MV-4-11 (cell line): ENCODE results near the gene CA11.

Source experiments
- DNase-seq: peaks from one replicate; lab custom pipeline; 2025; lab: John Stamatoyannopoulos, UW

CA11 gene

GRCh38 chr19:48628486-48629296, 17.3 kb downstream of the CA11 start:
- no peak for DNase-seq

GRCh38 chr19:48627865-48628314, 18.1 kb downstream of the CA11 start:
- no peak for DNase-seq

- no peak for DNase-seq
These were observed 18.7 kb downstream of the CA11 start for GRCh38 chr19:48627201-48627864.

- no peak for DNase-seq
These were observed 20.1 kb downstream of the CA11 start for GRCh38 chr19:48625891-48626327.

GRCh38 chr19:48624791-48625723, 20.9 kb downstream of the CA11 start:
- DNase-seq: no peak

- DNase-seq: peak; percentile 98
These were observed 21.9 kb downstream of the CA11 start for GRCh38 chr19:48624067-48624594.

- no peak for DNase-seq
These were observed 22.4 kb downstream of the CA11 start for GRCh38 chr19:48623556-48624066.

GRCh38 chr19:48619692-48620585, 26.0 kb downstream of the CA11 start:
- no peak for DNase-seq

GRCh38 chr19:48618916-48619691, 26.9 kb downstream of the CA11 start, which contains the start of the genes RPL18 and SPHK2:
RPL18 (minus strand) TSS chr19:48619178; CDS start chr19:48619143, 35 bp downstream.
SPHK2 (plus strand) TSS chr19:48619506; CDS start chr19:48620515, 1,009 bp downstream.
- peak; percentile 100 for DNase-seq

- no peak for DNase-seq
These were observed 27.6 kb downstream of the CA11 start for GRCh38 chr19:48618278-48618915.

GRCh38 chr19:48617146-48617937, 28.6 kb downstream of the CA11 start:
- no peak for DNase-seq

GRCh38 chr19:48616491-48617056, 29.4 kb downstream of the CA11 start:
- DNase-seq: no peak

GRCh38 chr19:48616041-48616436, 29.9 kb downstream of the CA11 start:
- DNase-seq: no peak

GRCh38 chr19:48615231-48616040, 30.6 kb downstream of the CA11 start:
- DNase-seq: no peak

GRCh38 chr19:48614436-48615230, 31.4 kb downstream of the CA11 start, which contains the start of gene FAM83E:
FAM83E (minus strand) TSS chr19:48615076; CDS start chr19:48613372, 1,704 bp downstream.
- no peak for DNase-seq

- DNase-seq: no peak
These were observed 32.0 kb downstream of the CA11 start for GRCh38 chr19:48613852-48614435.
